Placental epithelial cell (primary cell): ENCODE results near the gene DPH5. TPM values are rescaled to one million over a fixed set of nuclear protein-coding genes. Genes with fewer than 3 reads are reported as not detected.

Source experiments
- total RNA-seq: library from RNA; depleted of rRNA; stranded (reverse); fragments of >200 nt; gene quantifications from 2 replicates; pipeline ENCODE4 v1.2.3, GENCODE V29; 2012

Gene DPH5
- total RNA-seq, result 28.0 and 31.0 TPM in 2 replicates

GRCh38 chr1:101025657-101026429, at the start of gene DPH5:
DPH5 (minus strand) TSS chr1:101025784; CDS start chr1:101025443, 341 bp downstream.

Other genes with a start within 250 kb of the DPH5 start
- gene EXTL2, start 130.9 kb downstream of the DPH5 start, total RNA-seq, result 19.2 and 25.6 TPM in 2 replicates
- 26.3 and 70.1 TPM in 2 replicates for gene SLC30A7, start 129.7 kb downstream of the DPH5 start, total RNA-seq
- 0.39 and 1.1 TPM in 2 replicates for gene S1PR1, start 211.2 kb upstream of the DPH5 start, total RNA-seq